GM12872 (cell line): ENCODE measurements around the gene PNPLA7.

Experiments used
- CTCF ChIP-seq: IDR thresholded peaks from 3 replicates; pipeline ENCODE4 v1.5.1; 2011; ENCODE audit warnings: low read depth, mild to moderate bottlenecking, low read length, moderate library complexity; ENCODE audit not compliant: insufficient read depth

Gene PNPLA7

GRCh38 chr9:137432687-137433348 is 117.4 kb downstream of the PNPLA7 start:
- no peak for TF ChIP-seq CTCF

GRCh38 chr9:137431416-137431931 is 118.7 kb downstream of the PNPLA7 start:
- no peak for TF ChIP-seq CTCF

DNA sequence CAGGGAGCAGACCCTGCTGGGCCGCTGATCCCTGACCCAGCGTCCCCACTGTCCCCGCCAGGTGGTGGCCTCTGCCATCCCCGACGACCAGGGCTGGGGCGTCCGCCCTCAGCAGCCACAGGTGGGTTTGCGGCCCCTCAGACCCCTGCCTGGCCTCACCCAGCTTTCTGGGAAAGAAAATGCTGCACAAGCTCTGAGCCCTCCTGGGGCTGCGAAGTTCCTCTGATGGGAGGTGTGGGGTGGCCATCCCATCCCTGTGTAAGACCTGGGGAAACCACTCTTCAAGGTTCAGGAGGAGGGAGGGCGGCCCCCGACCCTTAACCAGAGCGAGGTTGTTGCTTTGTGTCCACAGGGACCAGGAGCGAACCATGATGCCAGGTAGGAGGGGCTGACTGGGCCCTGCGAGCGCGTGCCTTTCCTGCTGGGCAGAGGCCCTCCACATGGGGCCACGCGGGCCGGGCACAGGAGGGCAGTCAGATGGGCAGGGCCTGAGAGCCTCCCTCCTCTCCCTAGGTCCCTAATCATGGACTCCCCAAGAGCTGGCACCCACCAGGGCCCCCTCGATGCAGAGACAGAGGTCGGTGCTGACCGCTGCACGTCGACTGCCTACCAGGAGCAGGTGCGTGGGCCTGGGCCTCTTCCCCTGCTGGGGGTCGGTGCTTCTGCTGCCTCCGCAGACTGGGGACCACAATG is 119.3 kb downstream of the PNPLA7 start:
- no peak for TF ChIP-seq CTCF

- no peak for TF ChIP-seq CTCF
These were observed 120.1 kb downstream of the PNPLA7 start for GRCh38 chr9:137429974-137430722.

- no peak for TF ChIP-seq CTCF
These were observed 120.7 kb downstream of the PNPLA7 start for GRCh38 chr9:137429546-137429890.

DNA sequence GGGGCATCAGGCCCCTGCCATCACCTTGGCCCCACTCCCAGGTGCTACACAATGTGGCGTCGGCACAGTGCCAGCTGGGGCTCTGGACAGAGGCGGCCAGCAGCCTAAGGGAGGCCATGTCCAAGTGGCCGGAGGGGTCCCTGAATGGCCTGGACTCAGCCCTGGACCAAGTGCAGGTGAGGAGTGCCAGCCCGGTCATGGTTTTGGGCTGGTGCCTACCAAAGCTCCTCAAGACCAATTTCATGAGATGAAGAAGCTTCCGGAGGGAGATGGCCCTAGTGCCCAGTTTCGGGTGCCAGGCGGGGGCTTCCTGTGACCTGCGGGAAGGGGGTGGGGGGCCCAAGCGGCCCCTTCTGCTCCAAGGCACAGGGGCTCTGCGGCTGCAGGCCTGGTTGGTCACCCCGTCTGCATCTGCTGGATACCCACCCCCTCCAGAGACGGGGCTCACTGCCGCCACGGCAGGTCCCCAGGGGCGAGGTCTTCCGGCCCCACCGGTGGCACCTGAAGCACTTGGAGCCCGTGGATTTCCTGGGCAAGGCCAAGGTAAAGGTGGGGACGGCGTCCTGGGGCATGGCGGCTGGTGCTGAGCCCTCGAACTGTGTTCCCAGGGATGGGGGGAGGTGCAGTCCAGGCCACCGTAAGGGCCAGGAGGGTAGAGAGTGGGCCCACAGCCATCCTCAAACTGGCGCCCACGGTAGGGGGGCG is 121.2 kb downstream of the PNPLA7 start:
- TF ChIP-seq CTCF, result no peak

DNA sequence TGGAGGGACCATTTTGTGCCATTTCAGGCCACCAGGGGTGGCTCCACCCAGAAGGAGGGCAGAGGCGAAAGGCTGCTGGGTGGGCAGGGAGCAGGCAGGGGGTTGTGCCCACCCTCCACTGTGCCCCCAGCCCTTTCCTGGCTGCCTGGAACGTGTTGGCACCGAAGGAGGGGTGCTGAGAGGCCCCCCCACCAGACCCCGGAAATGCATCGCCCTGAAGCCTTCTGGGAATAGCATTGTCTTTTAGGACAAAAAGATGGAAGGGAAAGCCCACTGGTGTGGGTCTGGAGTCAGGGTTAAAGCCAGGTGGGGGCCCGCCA is 121.9 kb downstream of the PNPLA7 start:
- TF ChIP-seq CTCF, result no peak
